Smooth muscle cell (in vitro differentiated cells): ENCODE results near the gene BTBD6. TPM values are rescaled to one million over a fixed set of nuclear protein-coding genes. Genes with fewer than 3 reads are reported as not detected.

Experiments
- DNase-seq: peaks from one replicate; lab custom pipeline; 2025; ENCODE audit not compliant: unreplicated experiment; lab: John Stamatoyannopoulos, UW
- H2AFZ ChIP-seq: fragments of 200-600 bp; sonication (generic); 2 replicates; pipeline ENCODE4 v1.6.0; 2016; ENCODE audit warnings: antibody characterized with exemption, low read depth, mild to moderate bottlenecking
- H3F3A ChIP-seq: fragments of 200-600 bp; sonication (generic); 2 replicates; pipeline ENCODE4 v1.6.0; 2017; ENCODE audit warnings: antibody characterized with exemption, low read depth
- H3K27ac ChIP-seq: fragments of 200-600 bp; sonication (generic); 2 replicates; pipeline ENCODE4 v1.5.1; 2016; ENCODE audit warnings: low read depth, mild to moderate bottlenecking
- H3K27me3 ChIP-seq: fragments of 200-600 bp; sonication (generic); 2 replicates; pipeline ENCODE4 v1.6.1; 2016; ENCODE audit warnings: low read depth, mild to moderate bottlenecking
- H3K36me3 ChIP-seq: fragments of 200-600 bp; sonication (generic); 2 replicates; pipeline ENCODE4 v1.5.1; 2016; ENCODE audit warnings: low read depth
- H3K4me1 ChIP-seq: fragments of 200-600 bp; sonication (generic); 2 replicates; pipeline ENCODE4 v1.5.1; 2016; ENCODE audit warnings: low read depth
- H3K4me2 ChIP-seq: fragments of 200-600 bp; sonication (generic); 2 replicates; pipeline ENCODE4 v1.6.0; 2016; ENCODE audit warnings: mild to moderate bottlenecking
- H3K4me3 ChIP-seq: fragments of 200-600 bp; sonication (generic); 2 replicates; pipeline ENCODE4 v1.5.1; 2016; ENCODE audit warnings: mild to moderate bottlenecking
- H3K79me2 ChIP-seq: fragments of 200-600 bp; sonication (generic); 2 replicates; pipeline ENCODE4 v1.6.0; 2016; ENCODE audit warnings: low read depth, mild to moderate bottlenecking
- H3K9ac ChIP-seq: fragments of 200-600 bp; sonication (generic); 2 replicates; pipeline ENCODE4 v1.6.0; 2016; ENCODE audit warnings: low read depth
- H3K9me3 ChIP-seq: fragments of 200-600 bp; sonication (generic); replicated peaks from 2 replicates; pipeline ENCODE4 v1.5.1; 2016; ENCODE audit warnings: low read depth
- H4K20me1 ChIP-seq: fragments of 200-600 bp; sonication (generic); 2 replicates; pipeline ENCODE4 v1.6.0; 2016; ENCODE audit warnings: low read depth
- WGBS: methylation state at CpG from one replicate; pipeline ENCODE4 v1.1.7; 2016; ENCODE audit warnings: low lambda C conversion rate; 5-methylcytosine and 5-hydroxymethylcytosine counted together
- polyA plus RNA-seq: library from polyadenylated mRNA; unstranded; fragments of >200 nt; fragmentation: Nextera tagmentation; extraction: Ambion mirVana; gene quantifications from 2 replicates; pipeline ENCODE4 v1.2.1, GENCODE V29; 2016
- total RNA-seq: library from RNA; depleted of rRNA; stranded (reverse); fragments of >200 nt; gene quantifications from 2 replicates; pipeline ENCODE4 v1.2.3, GENCODE V29; 2014
- TF ChIP-seq, protein P1 (sequence below): fragments of 200-600 bp; sonication (generic); IDR thresholded peaks from 2 replicates; pipeline ENCODE4 v1.5.1; 2017; ENCODE audit warnings: borderline replicate concordance, mild to moderate bottlenecking, antibody characterized with exemption; ENCODE audit not compliant: insufficient read depth, poor library complexity, severe bottlenecking

The BTBD6 gene
- total RNA-seq (22.7 and 27.0 TPM in 2 replicates), polyA plus RNA-seq (40.3 and 41.8 TPM in 2 replicates)

DNA sequence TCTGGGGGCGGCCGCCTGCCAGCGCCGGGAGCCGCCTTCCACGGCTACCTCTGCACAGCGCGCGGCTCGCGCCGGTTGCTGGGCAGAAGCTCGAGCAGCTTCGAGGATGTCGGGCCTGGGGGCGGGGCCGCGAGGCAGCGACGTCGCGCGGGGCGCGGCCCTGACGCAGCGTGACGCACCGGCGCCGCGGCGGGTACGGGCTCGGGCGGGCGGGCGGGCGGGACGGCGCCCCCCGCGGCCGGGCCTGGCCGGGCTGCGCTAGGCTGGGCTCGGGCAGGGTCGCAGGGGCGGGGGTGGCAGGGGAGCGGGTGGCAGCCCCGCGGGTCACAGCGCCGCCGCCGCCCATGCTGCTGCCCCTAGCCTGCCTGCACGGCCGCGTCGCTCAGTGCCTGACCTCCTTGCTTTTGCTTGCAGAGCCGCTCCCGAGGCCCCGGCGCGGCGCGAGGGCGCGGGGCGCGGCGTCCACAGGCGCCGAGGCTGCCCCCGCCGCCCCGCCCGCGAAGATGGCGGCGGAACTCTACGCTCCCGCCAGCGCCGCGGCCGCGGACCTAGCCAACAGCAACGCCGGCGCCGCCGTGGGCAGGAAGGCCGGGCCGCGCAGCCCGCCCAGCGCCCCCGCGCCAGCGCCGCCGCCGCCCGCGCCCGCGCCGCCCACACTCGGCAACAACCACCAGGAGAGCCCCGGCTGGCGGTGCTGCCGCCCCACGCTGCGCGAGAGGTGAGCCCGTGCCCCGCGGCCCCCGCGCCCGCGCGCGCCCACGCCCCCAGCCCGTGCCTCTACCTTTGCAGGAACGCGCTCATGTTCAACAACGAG, at the start of gene BTBD6:
TSS of gene BTBD6 (plus strand) at position 166 of the 814 bp plus-strand sequence. CDS start at position 345, 179 bp downstream.
- Histone ChIP-seq H3K9me3 (no peaks in the 10 kb centered on the region), H4K20me1 (peaks cover 64% of the 10 kb centered on the region), H3K27me3 (no peaks in the 10 kb centered on the region), H3F3A (no peaks in the 10 kb centered on the region), H3K4me2 (peak within 1 kb of the TSS; percentile 95), H3K36me3 (no peaks in the 10 kb centered on the region), H3K27ac (peak within 1 kb of the TSS; percentile 73), H3K9ac (peak within 1 kb of the TSS; percentile 43), H3K79me2 (peaks cover 27% of the 10 kb centered on the region), H3K4me1 (peaks cover 9% of the 10 kb centered on the region), H2AFZ (no peak within 1 kb of the TSS), H3K4me3 (peak within 1 kb of the TSS; percentile 74)
- WGBS: under 1% methylated on average over 73 of the region's 130 CpGs
- TF ChIP-seq, protein P1, sequence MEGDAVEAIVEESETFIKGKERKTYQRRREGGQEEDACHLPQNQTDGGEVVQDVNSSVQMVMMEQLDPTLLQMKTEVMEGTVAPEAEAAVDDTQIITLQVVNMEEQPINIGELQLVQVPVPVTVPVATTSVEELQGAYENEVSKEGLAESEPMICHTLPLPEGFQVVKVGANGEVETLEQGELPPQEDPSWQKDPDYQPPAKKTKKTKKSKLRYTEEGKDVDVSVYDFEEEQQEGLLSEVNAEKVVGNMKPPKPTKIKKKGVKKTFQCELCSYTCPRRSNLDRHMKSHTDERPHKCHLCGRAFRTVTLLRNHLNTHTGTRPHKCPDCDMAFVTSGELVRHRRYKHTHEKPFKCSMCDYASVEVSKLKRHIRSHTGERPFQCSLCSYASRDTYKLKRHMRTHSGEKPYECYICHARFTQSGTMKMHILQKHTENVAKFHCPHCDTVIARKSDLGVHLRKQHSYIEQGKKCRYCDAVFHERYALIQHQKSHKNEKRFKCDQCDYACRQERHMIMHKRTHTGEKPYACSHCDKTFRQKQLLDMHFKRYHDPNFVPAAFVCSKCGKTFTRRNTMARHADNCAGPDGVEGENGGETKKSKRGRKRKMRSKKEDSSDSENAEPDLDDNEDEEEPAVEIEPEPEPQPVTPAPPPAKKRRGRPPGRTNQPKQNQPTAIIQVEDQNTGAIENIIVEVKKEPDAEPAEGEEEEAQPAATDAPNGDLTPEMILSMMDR: peak; percentile 6
- DNase-seq: peak; percentile 55

DNA sequence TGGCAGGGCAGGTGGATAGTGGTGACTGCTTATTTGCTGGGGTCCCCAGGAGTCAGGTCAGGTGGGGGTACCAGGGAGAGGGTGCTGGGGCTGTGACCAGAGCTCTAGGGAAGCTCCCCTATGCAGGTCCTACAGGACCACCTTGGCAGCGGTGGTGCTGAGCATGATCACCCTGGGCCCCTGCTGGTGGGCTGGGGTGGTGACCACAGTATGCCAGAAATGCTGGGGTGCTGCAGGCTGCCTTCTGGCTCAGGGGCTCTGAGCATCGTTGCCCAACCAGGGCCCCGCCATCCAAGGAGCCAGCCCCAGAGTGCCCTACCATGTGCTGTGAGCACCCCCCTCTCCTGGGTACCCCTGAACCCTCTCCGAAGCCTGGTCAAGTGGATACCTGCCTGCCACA, 49.7 kb upstream of the BTBD6 start:
- Histone ChIP-seq H3K4me2 (no peak overlapping the region), H3K27me3 (peaks cover 38% of the 10 kb centered on the region), H3K79me2 (no peaks in the 10 kb centered on the region), H3K9ac (no peak overlapping the region), H2AFZ (no peak overlapping the region), H3K4me1 (peaks cover 17% of the 10 kb centered on the region), H3K36me3 (no peaks in the 10 kb centered on the region), H3K4me3 (no peak overlapping the region), H3F3A (no peaks in the 10 kb centered on the region), H3K27ac (no peak overlapping the region), H3K9me3 (no peaks in the 10 kb centered on the region), H4K20me1 (no peaks in the 10 kb centered on the region)
- TF ChIP-seq, protein P1: no peak
- WGBS: 100% methylated on average over 2 of the region's 4 CpGs
- no peak for DNase-seq

DNA sequence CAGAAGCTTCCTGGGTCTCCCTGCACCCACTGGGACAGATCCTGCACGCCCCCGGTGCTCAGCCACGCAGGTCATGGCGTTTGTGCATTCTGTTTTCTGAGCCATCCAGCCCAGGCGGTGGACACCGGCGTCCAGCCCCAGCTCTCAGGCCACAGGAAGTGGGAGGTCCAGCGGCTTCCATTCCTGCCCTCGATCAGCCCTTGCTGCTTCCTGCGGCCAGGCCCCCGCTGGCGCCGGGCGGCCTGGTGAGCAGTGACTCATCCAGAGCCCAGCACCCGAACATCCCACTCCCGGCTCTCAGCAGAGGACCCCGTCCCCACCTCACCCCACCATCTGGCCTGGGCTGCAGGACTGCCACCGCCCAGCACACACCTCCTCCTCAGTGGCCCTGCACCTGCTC, 49.2 kb upstream of the BTBD6 start:
- H3K4me2 ChIP-seq: no peak overlapping the region
- no peak overlapping the region for H3K27ac ChIP-seq
- no peak overlapping the region for H3K4me3 ChIP-seq
- TF ChIP-seq, protein P1: no peak
- H3K9me3 ChIP-seq: no peaks in the 10 kb centered on the region
- 78% methylated on average over 17 of the region's 18 CpGs for WGBS
- H3K9ac ChIP-seq: no peak overlapping the region
- H3K4me1 ChIP-seq: peaks cover 17% of the 10 kb centered on the region
- no peak for DNase-seq
- H3K27me3 ChIP-seq: peaks cover 38% of the 10 kb centered on the region
- H2AFZ ChIP-seq: no peak overlapping the region
- H3F3A ChIP-seq: no peaks in the 10 kb centered on the region
- H4K20me1 ChIP-seq: no peaks in the 10 kb centered on the region
- no peaks in the 10 kb centered on the region for H3K79me2 ChIP-seq
- H3K36me3 ChIP-seq: no peaks in the 10 kb centered on the region
